WTC11 (cell line): ENCODE results near the gene TECRL. TPM values are rescaled to one million over a fixed set of nuclear protein-coding genes. Genes with fewer than 3 reads are reported as not detected.

Source experiments
- ATAC-seq: fragments of 200-7000 bp; cut with Tn5 transposase; 2 replicates; pipeline ENCODE4 v1.10.0; 2021; ENCODE audit warnings: mild to moderate bottlenecking, moderate library complexity
- CTCF ChIA-PET: fragments of 300-600 bp; sonication (Branson Sonifier 250); formaldehyde crosslinking; loops from one replicate; lab custom pipeline; 2021; ENCODE audit warnings: antibody characterized with exemption; lab: Charles Lee
- POLR2A ChIA-PET: fragments of 350-600 bp; sonication (Branson Sonifier 250); formaldehyde crosslinking; loops from one replicate; lab custom pipeline; 2021; ENCODE audit warnings: antibody characterized with exemption; lab: Charles Lee
- DNase-seq: peaks from one replicate; pipeline ENCODE4 v3.0.0; 2021; ENCODE audit warnings: low spot score
- H3K27ac Mint-ChIP-seq: 2 replicates; pipeline ENCODE4 v1.8.0; 2021; ENCODE audit warnings: mixed read lengths
- H3K27me3 Mint-ChIP-seq: 2 replicates; pipeline ENCODE4 v1.8.0; 2021; ENCODE audit warnings: low read depth, mild to moderate bottlenecking, moderate library complexity, mixed read lengths
- H3K36me3 Mint-ChIP-seq: 2 replicates; pipeline ENCODE4 v1.8.0; 2021; ENCODE audit warnings: mixed read lengths
- H3K4me1 Mint-ChIP-seq: 2 replicates; pipeline ENCODE4 v1.8.0; 2022; ENCODE audit warnings: mixed read lengths
- H3K4me3 Mint-ChIP-seq: 2 replicates; pipeline ENCODE4 v1.8.0; 2021; ENCODE audit warnings: mild to moderate bottlenecking, moderate library complexity, mixed read lengths
- H3K9me3 Mint-ChIP-seq: 2 replicates; pipeline ENCODE4 v1.8.0; 2021; ENCODE audit warnings: mixed read lengths
- AR ChIP-seq: fragments of 250-450 bp; sonication (Bioruptor Pico); IDR thresholded peaks from 2 replicates; pipeline ENCODE4 v1.9.0; 2021; ENCODE audit warnings: mild to moderate bottlenecking
- ARID4B ChIP-seq: sonication (generic); formaldehyde crosslinking; IDR thresholded peaks from 2 replicates; pipeline ENCODE4 v1.8.0; 2023; ENCODE audit warnings: missing genetic modification reagents, mild to moderate bottlenecking, borderline replicate concordance
- ELF4 ChIP-seq: sonication (generic); formaldehyde crosslinking; IDR thresholded peaks from 2 replicates; pipeline ENCODE4 v1.8.1; 2022; ENCODE audit warnings: low read depth, mild to moderate bottlenecking, moderate library complexity, missing genetic modification reagents
- ESRRA ChIP-seq: sonication (generic); formaldehyde crosslinking; IDR thresholded peaks from 2 replicates; pipeline ENCODE4 v1.8.1; 2022; ENCODE audit warnings: mild to moderate bottlenecking, missing genetic modification reagents, borderline replicate concordance
- FOXP4 ChIP-seq: sonication (generic); formaldehyde crosslinking; IDR thresholded peaks from 2 replicates; pipeline ENCODE4 v1.8.0; 2022; ENCODE audit warnings: mild to moderate bottlenecking, missing genetic modification reagents
- GABPB1 ChIP-seq: sonication (generic); formaldehyde crosslinking; IDR thresholded peaks from 2 replicates; pipeline ENCODE4 v1.8.1; 2023; ENCODE audit warnings: mild to moderate bottlenecking, missing genetic modification reagents
- HMGA2 ChIP-seq: fragments of 250-450 bp; sonication (Bioruptor Pico); IDR thresholded peaks from 2 replicates; pipeline ENCODE4 v1.4.0; 2021; ENCODE audit warnings: mild to moderate bottlenecking, moderate library complexity
- IRF1 ChIP-seq: sonication (generic); formaldehyde crosslinking; IDR thresholded peaks from 2 replicates; pipeline ENCODE4 v1.8.0; 2023; ENCODE audit warnings: missing genetic modification reagents
- MYBL2 ChIP-seq: sonication (generic); formaldehyde crosslinking; IDR thresholded peaks from 2 replicates; pipeline ENCODE4 v1.8.1; 2023; ENCODE audit warnings: mild to moderate bottlenecking, moderate library complexity, missing genetic modification reagents
- NFE2L1 ChIP-seq: sonication (generic); formaldehyde crosslinking; IDR thresholded peaks from 2 replicates; pipeline ENCODE4 v1.8.1; 2023; ENCODE audit warnings: missing genetic modification reagents
- NR1H2 ChIP-seq: sonication (generic); formaldehyde crosslinking; IDR thresholded peaks from 2 replicates; pipeline ENCODE4 v1.9.0; 2021; ENCODE audit warnings: mild to moderate bottlenecking, moderate library complexity, missing genetic modification reagents
- NR3C1 ChIP-seq: sonication (generic); formaldehyde crosslinking; conservative IDR thresholded peaks from 2 replicates; pipeline ENCODE4 v1.8.1; 2023; ENCODE audit warnings: low read depth, mild to moderate bottlenecking, missing genetic modification reagents
- RORB ChIP-seq: fragments of 250-450 bp; sonication (Bioruptor Pico); IDR thresholded peaks from 2 replicates; pipeline ENCODE4 v1.9.0; 2021; ENCODE audit warnings: mild to moderate bottlenecking
- SMAD4 ChIP-seq: sonication (generic); formaldehyde crosslinking; IDR thresholded peaks from 2 replicates; pipeline ENCODE4 v1.8.0; 2022; ENCODE audit warnings: mild to moderate bottlenecking, missing genetic modification reagents
- USF2 ChIP-seq: sonication (generic); formaldehyde crosslinking; IDR thresholded peaks from 2 replicates; pipeline ENCODE4 v1.8.1; 2023; ENCODE audit warnings: mild to moderate bottlenecking, missing genetic modification reagents, moderate library complexity
- ZNF232 ChIP-seq: sonication (generic); formaldehyde crosslinking; IDR thresholded peaks from 2 replicates; pipeline ENCODE4 v1.8.0; 2022; ENCODE audit warnings: mild to moderate bottlenecking, missing genetic modification reagents
- ZNF317 ChIP-seq: sonication (generic); formaldehyde crosslinking; IDR thresholded peaks from 2 replicates; pipeline ENCODE4 v1.8.1; 2023; ENCODE audit warnings: low read depth, mild to moderate bottlenecking, moderate library complexity, missing genetic modification reagents, borderline replicate concordance
- ZNF396 ChIP-seq: fragments of 250-450 bp; sonication (Bioruptor Pico); IDR thresholded peaks from 2 replicates; pipeline ENCODE4 v1.8.0; 2021; ENCODE audit warnings: mild to moderate bottlenecking, moderate library complexity, borderline replicate concordance
- ZNF532 ChIP-seq: fragments of 250-450 bp; sonication (Bioruptor Pico); IDR thresholded peaks from 2 replicates; pipeline ENCODE4 v1.9.0; 2021; ENCODE audit warnings: mild to moderate bottlenecking, borderline replicate concordance
- total RNA-seq: library from RNA; stranded (reverse); gene quantifications from 3 replicates; pipeline ENCODE4 v1.2.3, GENCODE V29; 2021

The TECRL gene
- total RNA-seq, 1 experiment from 2014 or later, result not detected

- TF ChIP-seq ZNF396 (CRISPR knock-in tag), result no peak
Measured at GRCh38 chr4:64271601-64272081, 137.6 kb downstream of the TECRL start (continued).

- peaks cover 49% of the 10 kb centered on the region for H3K9me3 Mint-ChIP-seq
- DNase-seq (no peak), ATAC-seq (no peak)
- H3K4me3 Mint-ChIP-seq, result no peak overlapping the region
- ChIA-PET CTCF (no interaction called here), POLR2A (no interaction called here)
- no peak overlapping the region; the same call in 1 of the 2 replicates for H3K27ac Mint-ChIP-seq
- H3K36me3 Mint-ChIP-seq, result peaks cover 27% of the 10 kb centered on the region
- no peaks in the 10 kb centered on the region for H3K27me3 Mint-ChIP-seq
- peaks cover 14% of the 10 kb centered on the region for H3K4me1 Mint-ChIP-seq
- TF ChIP-seq SMAD4, result no peak
- no peak for TF ChIP-seq MYBL2 (CRISPR knock-in tag)
- no peak for TF ChIP-seq ZNF532 (CRISPR knock-in tag)
- no peak for TF ChIP-seq RORB (CRISPR knock-in tag)
- TF ChIP-seq ELF4 (CRISPR knock-in tag), result no peak
- TF ChIP-seq HMGA2 (CRISPR knock-in tag), result no peak
- no peak for TF ChIP-seq NR3C1 (CRISPR knock-in tag)
- no peak for TF ChIP-seq GABPB1 (CRISPR knock-in tag)
- no peak for TF ChIP-seq NR1H2 (CRISPR knock-in tag)
- no peak for TF ChIP-seq ZNF232 (CRISPR knock-in tag)
- TF ChIP-seq ARID4B (CRISPR knock-in tag), result no peak
- no peak for TF ChIP-seq NFE2L1 (CRISPR knock-in tag)
- TF ChIP-seq ESRRA (CRISPR knock-in tag), result no peak
Measured at GRCh38 chr4:64266669-64267068, 142.6 kb downstream of the TECRL start.

- peaks cover 27% of the 10 kb centered on the region for H3K36me3 Mint-ChIP-seq
- peaks cover 49% of the 10 kb centered on the region for H3K9me3 Mint-ChIP-seq
- no peak overlapping the region; the same call in 1 of the 2 replicates for H3K27ac Mint-ChIP-seq
- peaks cover 13% of the 10 kb centered on the region for H3K4me1 Mint-ChIP-seq
- POLR2A ChIA-PET, result no interaction called here
- DNase-seq (no peak), ATAC-seq (no peak)
- H3K27me3 Mint-ChIP-seq, result no peaks in the 10 kb centered on the region
- H3K4me3 Mint-ChIP-seq, result no peak overlapping the region
- CTCF ChIA-PET, result no interaction called here
- no peak for TF ChIP-seq RORB (CRISPR knock-in tag)
- TF ChIP-seq FOXP4 (CRISPR knock-in tag), result no peak
- TF ChIP-seq AR (CRISPR knock-in tag), result no peak
- no peak for TF ChIP-seq IRF1
- no peak for TF ChIP-seq ZNF317 (CRISPR knock-in tag)
- TF ChIP-seq USF2 (CRISPR knock-in tag), result no peak
Measured at GRCh38 chr4:64266263-64266662, 143.0 kb downstream of the TECRL start.
